Chondrocyte (in vitro differentiated cells): ENCODE data around the gene SSU72. TPM values are rescaled to one million over a fixed set of nuclear protein-coding genes. Genes with fewer than 3 reads are reported as not detected.
"Not testable (repeated sequence)": the region's sequence is repeated elsewhere in the genome, so short reads cannot be mapped to it uniquely, and the experiment has no call there.

Experiments used
- DNase-seq: peaks from one replicate; pipeline ENCODE4 v3.0.0; 2021; ENCODE audit warnings: mixed read lengths, low spot score
- H3K27ac Mint-ChIP-seq: one replicate; pipeline ENCODE4 v1.8.0; 2021; ENCODE audit warnings: mild to moderate bottlenecking, moderate library complexity, mixed read lengths; ENCODE audit not compliant: unreplicated experiment
- H3K27me3 Mint-ChIP-seq: 2 replicates; pipeline ENCODE4 v1.8.0; 2021; ENCODE audit warnings: low read depth, mixed read lengths
- H3K36me3 Mint-ChIP-seq: 2 replicates; pipeline ENCODE4 v1.8.0; 2021; ENCODE audit warnings: low read depth, mixed read lengths
- H3K4me1 Mint-ChIP-seq: 2 replicates; pipeline ENCODE4 v1.8.0; 2021; ENCODE audit warnings: low read depth, mild to moderate bottlenecking, mixed read lengths
- H3K4me3 Mint-ChIP-seq: one replicate; pipeline ENCODE4 v1.8.0; 2021; ENCODE audit warnings: mild to moderate bottlenecking, moderate library complexity, mixed read lengths; ENCODE audit not compliant: unreplicated experiment
- H3K9me3 Mint-ChIP-seq: 2 replicates; pipeline ENCODE4 v1.8.0; 2021; ENCODE audit warnings: low read depth, mixed read lengths
- total RNA-seq: library from RNA; stranded (reverse); gene quantifications from 3 replicates; pipeline ENCODE4 v1.2.1, GENCODE V29; 2021
- TF ChIP-seq, protein P1 (sequence below): fragments of 200-600 bp; sonication (generic); IDR thresholded peaks from 2 replicates; pipeline ENCODE4 v1.5.0; 2021; ENCODE audit warnings: antibody characterized with exemption, mild to moderate bottlenecking, moderate library complexity

The SSU72 gene
- total RNA-seq, 1 donor from 2014 or later = 99.7 TPM

DNA sequence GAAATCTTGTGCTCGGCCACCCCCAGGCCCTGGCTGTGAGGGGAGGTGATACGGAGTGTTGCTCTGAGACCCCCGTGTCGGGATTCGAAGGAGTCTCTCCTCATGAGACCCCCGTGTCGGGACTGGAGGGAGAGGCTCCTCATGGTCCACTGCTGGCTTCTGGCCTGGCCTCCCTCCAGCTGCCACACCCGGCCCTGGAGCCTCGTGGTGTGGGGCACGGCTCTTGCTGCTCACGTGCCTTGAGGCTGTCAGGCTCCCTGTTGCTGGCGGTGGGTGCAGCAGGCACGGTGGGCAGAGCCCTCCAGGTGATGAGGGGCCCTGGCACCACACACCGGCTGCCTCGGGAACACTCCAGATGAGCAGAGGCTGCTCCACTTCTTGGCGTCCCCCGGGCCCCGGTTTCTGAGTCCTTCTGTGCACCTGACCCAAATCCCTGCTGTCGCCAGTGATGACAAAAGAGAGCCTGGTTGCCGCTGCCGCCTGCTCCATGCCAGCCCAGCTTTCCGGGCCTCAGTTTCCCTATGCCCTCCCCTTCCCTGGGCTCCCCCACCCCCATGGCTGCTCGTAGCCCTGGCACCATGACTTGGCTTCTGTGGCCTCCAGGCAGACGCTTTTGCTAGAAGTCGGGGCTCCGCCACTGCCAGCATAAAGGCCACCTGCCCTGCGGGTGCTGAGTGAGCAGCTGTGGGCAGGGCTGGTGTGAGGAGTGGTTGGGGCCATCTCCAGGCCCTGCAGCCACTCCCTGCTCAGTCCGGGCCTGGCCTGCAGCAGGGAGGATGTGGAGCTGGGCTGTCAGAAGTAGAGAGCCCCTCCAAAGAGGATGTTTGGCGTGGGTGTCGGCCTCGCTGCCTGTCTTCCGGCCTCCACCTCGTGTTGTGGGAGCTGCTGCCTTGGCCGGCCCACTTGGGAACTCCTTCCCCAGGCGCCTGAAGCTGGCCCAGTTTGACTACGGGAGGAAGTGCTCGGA is 46.1 kb downstream of the SSU72 start:
- H3K9me3 Mint-ChIP-seq = peaks cover 5% of the 10 kb centered on the region
- no peaks in the 10 kb centered on the region for H3K27me3 Mint-ChIP-seq
- H3K4me1 Mint-ChIP-seq = no peaks in the 10 kb centered on the region
- DNase-seq = no peak
- H3K4me3 Mint-ChIP-seq = no peak overlapping the region
- H3K27ac Mint-ChIP-seq = no peak overlapping the region
- TF ChIP-seq, protein P1, sequence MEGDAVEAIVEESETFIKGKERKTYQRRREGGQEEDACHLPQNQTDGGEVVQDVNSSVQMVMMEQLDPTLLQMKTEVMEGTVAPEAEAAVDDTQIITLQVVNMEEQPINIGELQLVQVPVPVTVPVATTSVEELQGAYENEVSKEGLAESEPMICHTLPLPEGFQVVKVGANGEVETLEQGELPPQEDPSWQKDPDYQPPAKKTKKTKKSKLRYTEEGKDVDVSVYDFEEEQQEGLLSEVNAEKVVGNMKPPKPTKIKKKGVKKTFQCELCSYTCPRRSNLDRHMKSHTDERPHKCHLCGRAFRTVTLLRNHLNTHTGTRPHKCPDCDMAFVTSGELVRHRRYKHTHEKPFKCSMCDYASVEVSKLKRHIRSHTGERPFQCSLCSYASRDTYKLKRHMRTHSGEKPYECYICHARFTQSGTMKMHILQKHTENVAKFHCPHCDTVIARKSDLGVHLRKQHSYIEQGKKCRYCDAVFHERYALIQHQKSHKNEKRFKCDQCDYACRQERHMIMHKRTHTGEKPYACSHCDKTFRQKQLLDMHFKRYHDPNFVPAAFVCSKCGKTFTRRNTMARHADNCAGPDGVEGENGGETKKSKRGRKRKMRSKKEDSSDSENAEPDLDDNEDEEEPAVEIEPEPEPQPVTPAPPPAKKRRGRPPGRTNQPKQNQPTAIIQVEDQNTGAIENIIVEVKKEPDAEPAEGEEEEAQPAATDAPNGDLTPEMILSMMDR = no peak
- H3K36me3 Mint-ChIP-seq = peaks cover 15% of the 10 kb centered on the region

DNA sequence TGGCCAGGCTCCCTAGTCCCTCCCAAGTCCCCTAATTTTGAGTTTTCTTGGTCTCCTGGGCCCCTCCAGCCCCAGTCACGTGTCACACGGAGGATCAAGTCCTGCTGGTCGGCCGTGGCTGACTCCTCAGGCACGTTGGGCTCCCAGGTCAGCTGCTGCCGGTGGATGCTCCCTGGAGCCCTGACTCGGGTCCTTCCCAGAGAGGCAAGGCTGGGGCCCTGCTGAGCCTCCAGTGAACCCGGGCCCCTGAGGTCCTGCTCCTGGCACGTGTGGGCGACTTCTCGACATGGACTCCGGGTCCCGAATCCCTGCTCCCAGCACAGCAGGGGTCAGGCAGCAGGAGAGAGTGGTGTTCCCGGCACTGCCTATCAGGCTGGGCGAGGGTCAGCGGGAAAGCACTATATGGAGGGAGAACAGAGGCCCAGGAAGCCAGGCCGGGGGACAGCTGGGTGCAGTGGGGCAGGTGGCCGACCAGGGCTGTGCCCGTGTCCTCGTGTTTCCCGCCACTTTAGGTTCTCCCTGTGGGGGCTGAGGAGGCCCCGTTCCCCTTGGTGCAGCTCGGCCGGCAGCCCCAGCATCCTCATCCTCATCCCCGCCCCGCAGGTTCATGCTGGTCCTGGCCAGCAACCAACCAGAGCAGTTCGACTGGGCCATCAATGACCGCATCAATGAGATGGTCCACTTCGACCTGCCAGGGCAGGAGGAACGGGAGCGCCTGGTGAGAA is 47.4 kb downstream of the SSU72 start:
- Mint-ChIP-seq H3K36me3 (peaks cover 15% of the 10 kb centered on the region), H3K4me3 (no peak overlapping the region), H3K27me3 (no peaks in the 10 kb centered on the region), H3K27ac (no peak overlapping the region), H3K4me1 (no peaks in the 10 kb centered on the region), H3K9me3 (peaks cover 5% of the 10 kb centered on the region)
- DNase-seq = no peak
- TF ChIP-seq, protein P1 = no peak

DNA sequence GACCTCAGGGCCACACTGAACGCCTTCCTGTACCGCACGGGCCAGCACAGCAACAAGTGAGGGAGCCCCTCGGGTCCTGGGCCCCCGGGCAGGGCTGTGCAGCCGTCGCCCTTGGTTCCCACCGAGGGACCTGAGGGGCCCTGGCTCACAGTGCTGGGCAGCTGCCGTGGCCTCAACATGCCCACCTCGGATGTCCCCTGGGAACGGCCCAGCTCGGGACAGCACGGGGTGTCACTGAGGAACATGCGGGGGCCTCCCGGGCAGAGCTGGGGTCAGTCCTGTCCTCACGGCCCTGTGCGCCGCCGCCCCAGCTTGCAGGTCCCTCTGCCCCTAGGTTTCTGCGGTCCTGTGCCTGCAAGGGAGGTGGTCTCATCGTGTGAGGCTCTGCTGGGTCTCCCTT is 48.2 kb downstream of the SSU72 start:
- not testable (repeated sequence) for DNase-seq, H3K4me3 Mint-ChIP-seq, H3K36me3 Mint-ChIP-seq, H3K27me3 Mint-ChIP-seq, H3K27ac Mint-ChIP-seq, H3K9me3 Mint-ChIP-seq, H3K4me1 Mint-ChIP-seq

DNA sequence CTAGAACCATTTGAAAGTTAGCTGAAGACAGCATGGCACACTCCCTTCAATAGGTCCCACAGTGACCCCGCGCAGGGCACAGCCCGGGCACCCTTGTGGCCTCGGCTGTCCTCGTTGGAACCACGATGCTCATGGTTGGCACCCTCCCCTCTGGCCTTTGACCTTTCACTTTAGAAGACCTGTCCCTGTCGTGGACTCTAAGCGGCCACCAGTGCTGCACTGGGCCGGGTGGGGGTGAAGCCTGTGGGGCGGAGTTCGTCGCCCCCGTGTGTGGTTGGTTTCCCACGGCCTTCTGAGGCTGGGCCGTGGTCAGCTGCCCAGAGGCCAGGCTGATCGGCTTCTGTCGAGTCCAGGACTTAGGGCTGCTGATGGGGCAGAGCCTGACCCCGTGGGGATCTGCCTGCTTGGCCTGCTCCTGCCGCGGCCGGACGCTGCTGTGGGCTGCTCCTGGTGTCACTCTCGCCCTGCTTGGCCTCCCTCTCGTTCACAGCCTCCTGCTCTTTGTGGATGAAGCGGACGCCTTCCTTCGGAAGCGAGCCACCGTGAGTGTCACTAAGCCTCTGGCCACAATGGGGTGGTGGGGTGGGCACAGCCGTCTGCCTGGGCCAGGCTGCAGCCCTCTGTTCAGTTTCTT is 49.8 kb downstream of the SSU72 start:
- not testable (repeated sequence) for DNase-seq, H3K9me3 Mint-ChIP-seq, H3K4me3 Mint-ChIP-seq, H3K4me1 Mint-ChIP-seq, H3K36me3 Mint-ChIP-seq, H3K27ac Mint-ChIP-seq, H3K27me3 Mint-ChIP-seq

DNA sequence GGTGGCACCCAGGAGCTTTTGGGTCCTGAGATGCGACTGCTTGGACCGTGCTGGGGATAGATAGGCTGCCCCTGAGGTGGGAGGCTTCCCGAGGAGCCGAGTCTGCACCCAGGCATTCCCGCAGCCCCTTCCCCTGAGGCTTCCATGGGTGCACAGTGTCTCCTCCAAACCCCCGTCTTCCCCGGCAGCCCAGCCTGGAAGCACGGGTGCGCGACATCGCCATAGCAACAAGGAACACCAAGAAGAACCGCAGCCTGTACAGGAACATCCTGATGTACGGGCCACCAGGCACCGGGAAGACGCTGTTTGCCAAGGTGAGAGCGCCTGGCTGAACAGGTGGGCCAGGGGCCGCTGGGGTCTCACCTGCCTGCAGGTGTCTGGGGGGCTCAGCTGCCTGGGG is 51.0 kb downstream of the SSU72 start:
- H3K9me3 Mint-ChIP-seq, H3K4me1 Mint-ChIP-seq, H3K36me3 Mint-ChIP-seq, DNase-seq, H3K27me3 Mint-ChIP-seq, H3K4me3 Mint-ChIP-seq, H3K27ac Mint-ChIP-seq: not testable (repeated sequence)

DNA sequence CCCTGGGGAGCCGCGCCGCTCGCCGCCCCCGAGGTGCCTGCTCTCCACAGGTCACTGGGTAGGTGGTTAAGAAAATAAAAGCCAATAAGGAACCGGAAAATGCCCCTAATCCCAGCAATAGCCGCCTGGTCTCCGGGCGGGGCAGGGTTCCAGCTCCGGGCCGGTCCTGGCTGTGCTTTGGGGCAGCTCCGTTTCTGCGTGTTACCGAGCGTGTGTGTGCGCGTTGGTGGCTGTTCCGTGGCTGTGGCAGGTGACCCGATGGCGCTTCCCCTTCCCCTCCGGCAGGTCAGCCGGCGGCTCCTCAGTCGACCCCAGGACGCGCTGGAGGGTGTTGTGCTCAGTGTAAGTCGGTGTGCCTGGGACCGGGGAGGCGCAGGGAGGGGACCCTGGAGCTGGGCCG is 51.4 kb downstream of the SSU72 start:
- not testable (repeated sequence) for H3K36me3 Mint-ChIP-seq, H3K27ac Mint-ChIP-seq, H3K4me1 Mint-ChIP-seq, H3K9me3 Mint-ChIP-seq, H3K27me3 Mint-ChIP-seq, H3K4me3 Mint-ChIP-seq, DNase-seq

DNA sequence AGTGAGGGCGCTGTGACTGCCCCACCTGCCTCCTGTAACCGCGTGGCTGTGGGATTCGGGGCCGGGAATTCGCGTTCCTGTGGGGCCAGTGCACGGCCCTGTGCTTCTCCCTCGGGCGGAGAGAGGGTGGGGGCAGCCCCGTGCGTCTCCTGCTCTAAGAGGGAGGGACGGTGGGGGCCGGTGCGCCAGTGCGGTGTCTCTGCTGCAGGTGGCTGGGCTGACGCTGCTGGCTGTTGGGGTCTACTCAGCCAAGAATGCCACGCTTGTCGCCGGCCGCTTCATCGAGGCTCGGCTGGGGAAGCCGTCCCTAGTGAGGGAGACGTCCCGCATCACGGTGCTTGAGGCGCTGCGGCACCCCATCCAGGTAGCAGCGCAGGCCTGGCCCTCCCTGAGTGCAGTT is 52.1 kb downstream of the SSU72 start:
- not testable (repeated sequence) for H3K4me3 Mint-ChIP-seq, H3K4me1 Mint-ChIP-seq, DNase-seq, H3K9me3 Mint-ChIP-seq, H3K27me3 Mint-ChIP-seq, H3K27ac Mint-ChIP-seq
- peaks cover 12% of the 10 kb centered on the region for H3K36me3 Mint-ChIP-seq
